Dendritic cell treated with granulocyte-macrophage colony-stimulating factor and Interleukin-4, amounts not matched to agents 40 ng/mL and 50 ng/mL, for 4 days (primary cell): ENCODE data around the gene LRRTM1.

ENCODE experiments used
- H3K27ac Mint-ChIP-seq: one replicate; pipeline ENCODE4 v1.8.0; 2022; ENCODE audit warnings: mild to moderate bottlenecking, mixed read lengths
- H3K27me3 Mint-ChIP-seq: one replicate; pipeline ENCODE4 v1.8.0; 2022; ENCODE audit warnings: mild to moderate bottlenecking, mixed read lengths
- H3K36me3 Mint-ChIP-seq: one replicate; pipeline ENCODE4 v1.8.0; 2022; ENCODE audit warnings: low read depth, mixed read lengths
- H3K4me1 Mint-ChIP-seq: one replicate; pipeline ENCODE4 v1.8.0; 2022; ENCODE audit warnings: low read depth, mixed read lengths
- H3K4me3 Mint-ChIP-seq: one replicate; pipeline ENCODE4 v1.8.0; 2022; ENCODE audit warnings: mild to moderate bottlenecking, moderate library complexity, mixed read lengths
- H3K9me3 Mint-ChIP-seq: one replicate; pipeline ENCODE4 v1.8.0; 2022; ENCODE audit warnings: mixed read lengths
- intact Hi-C: fragments of 100-400 bp; cut with micrococcal nuclease; formaldehyde crosslinking; loops from one replicate; pipeline ENCODE4 v1.15.0; 2022

Gene LRRTM1

DNA sequence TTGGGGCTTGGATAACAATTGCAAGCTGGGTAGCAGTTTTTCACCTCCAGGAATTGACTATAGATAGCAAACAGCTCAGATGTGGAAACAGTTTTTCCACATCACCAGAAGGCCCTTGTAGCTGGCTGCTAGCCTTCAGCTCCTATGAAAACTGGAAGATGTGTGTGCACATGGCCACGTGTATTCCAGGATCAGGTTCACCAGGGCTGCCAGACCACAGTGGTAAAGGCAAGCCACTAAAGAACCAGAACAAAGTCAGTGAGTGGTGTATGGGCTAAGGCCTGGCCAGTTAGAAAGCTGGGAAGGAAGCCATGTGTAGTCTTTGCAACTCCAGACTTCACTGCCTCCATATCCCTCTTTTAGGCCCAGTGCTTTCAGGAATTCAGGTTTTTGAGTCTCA lies 12.9 kb downstream of the LRRTM1 start:
- Mint-ChIP-seq H3K4me1 (no peaks in the 10 kb centered on the region), H3K4me3 (no peak overlapping the region), H3K36me3 (no peaks in the 10 kb centered on the region), H3K9me3 (no peaks in the 10 kb centered on the region), H3K27me3 (peaks cover 1% of the 10 kb centered on the region), H3K27ac (no peak overlapping the region)
- intact Hi-C loops: no loop called here

DNA sequence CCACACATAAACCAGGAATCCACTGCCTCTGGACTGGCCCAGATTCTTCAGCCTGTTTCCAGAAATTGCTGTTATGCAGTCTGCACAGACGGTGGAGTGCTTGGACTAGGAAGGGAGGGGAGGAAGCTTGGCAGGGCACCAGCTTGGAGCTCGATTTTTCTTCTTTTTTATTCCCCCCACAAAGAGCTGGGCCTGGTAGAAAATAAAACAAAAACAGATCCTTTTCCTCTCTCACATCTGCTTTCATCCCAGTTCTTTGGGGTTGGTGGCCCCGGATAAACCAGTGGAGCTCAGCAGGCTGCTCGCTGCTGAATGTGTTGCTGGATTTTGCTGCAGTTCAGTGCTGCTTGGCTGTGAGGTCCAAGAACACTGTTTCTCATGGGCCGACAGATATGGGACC lies 16.0 kb downstream of the LRRTM1 start:
- intact Hi-C loops: no loop called here
- no peaks in the 10 kb centered on the region for H3K4me1 Mint-ChIP-seq
- peaks cover 1% of the 10 kb centered on the region for H3K27me3 Mint-ChIP-seq
- no peaks in the 10 kb centered on the region for H3K36me3 Mint-ChIP-seq
- H3K27ac Mint-ChIP-seq: no peak overlapping the region
- H3K4me3 Mint-ChIP-seq: no peak overlapping the region
- no peaks in the 10 kb centered on the region for H3K9me3 Mint-ChIP-seq

DNA sequence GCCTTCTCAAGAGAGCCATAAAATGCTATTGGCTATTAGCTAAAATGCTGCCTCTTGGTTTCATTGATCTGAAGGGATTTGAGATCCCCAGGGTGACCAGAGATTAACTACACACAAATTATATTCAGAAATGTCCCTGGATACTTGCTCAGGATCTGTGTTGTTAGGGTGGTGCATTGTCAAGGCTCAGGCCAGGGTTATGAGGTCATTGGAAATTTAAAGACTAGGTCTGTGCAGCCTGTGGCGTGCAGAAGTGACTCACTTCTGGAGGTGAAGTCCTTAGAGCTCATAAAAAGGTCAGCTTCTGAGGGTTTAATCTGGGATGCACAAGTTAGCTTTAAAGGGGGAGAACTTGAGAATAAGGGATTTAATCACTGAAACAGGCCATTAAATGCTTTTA lies 23.5 kb downstream of the LRRTM1 start:
- Mint-ChIP-seq H3K9me3 (peaks cover 10% of the 10 kb centered on the region), H3K36me3 (no peaks in the 10 kb centered on the region), H3K4me1 (no peaks in the 10 kb centered on the region), H3K27ac (no peak overlapping the region), H3K4me3 (no peak overlapping the region), H3K27me3 (no peaks in the 10 kb centered on the region)
- intact Hi-C loops: no loop called here

DNA sequence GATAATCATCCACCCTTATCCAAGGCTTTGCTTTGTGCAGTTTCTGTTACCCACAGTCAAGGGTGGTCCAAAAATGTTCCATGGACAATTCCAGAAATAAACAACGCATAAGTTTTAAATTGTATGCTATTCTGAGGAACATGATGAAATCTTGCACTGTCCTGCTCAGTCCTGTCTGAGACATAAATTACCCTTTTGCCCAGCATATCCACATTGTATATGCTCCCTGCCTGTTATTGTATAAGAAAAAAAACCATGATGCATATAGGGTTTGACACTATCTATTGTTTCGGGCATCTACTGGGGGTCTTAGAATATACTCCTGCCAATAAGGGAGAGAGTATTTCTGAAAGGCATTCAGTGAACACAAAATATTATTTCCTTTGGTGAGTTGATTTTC lies 24.0 kb downstream of the LRRTM1 start:
- no peak overlapping the region for H3K27ac Mint-ChIP-seq
- no peaks in the 10 kb centered on the region for H3K4me1 Mint-ChIP-seq
- no peaks in the 10 kb centered on the region for H3K36me3 Mint-ChIP-seq
- intact Hi-C loops: no loop called here
- H3K4me3 Mint-ChIP-seq: no peak overlapping the region
- no peaks in the 10 kb centered on the region for H3K27me3 Mint-ChIP-seq
- peaks cover 10% of the 10 kb centered on the region for H3K9me3 Mint-ChIP-seq

DNA sequence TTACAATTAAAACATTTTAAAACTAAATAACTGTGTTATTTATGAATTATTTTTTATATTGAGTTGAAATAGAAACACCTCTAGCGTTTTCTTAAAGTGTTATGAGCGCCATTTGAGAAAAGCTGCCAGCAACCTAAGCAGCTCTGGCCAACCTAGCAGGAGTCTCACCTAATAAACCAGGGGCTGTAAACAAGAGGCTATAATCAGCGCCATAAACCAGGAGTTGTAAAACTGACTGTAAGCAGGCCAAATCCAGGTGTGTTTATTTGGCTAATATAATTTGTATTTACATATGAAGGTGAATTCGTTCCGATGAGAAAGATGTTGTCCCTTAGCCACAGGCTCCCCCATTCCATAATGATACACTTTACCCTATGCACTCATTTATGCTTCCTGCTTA lies 34.7 kb downstream of the LRRTM1 start:
- Mint-ChIP-seq H3K27me3 (no peaks in the 10 kb centered on the region), H3K4me1 (no peaks in the 10 kb centered on the region), H3K27ac (no peak overlapping the region), H3K9me3 (peaks cover 6% of the 10 kb centered on the region), H3K4me3 (no peak overlapping the region), H3K36me3 (no peaks in the 10 kb centered on the region)
- intact Hi-C loops: no loop called here

DNA sequence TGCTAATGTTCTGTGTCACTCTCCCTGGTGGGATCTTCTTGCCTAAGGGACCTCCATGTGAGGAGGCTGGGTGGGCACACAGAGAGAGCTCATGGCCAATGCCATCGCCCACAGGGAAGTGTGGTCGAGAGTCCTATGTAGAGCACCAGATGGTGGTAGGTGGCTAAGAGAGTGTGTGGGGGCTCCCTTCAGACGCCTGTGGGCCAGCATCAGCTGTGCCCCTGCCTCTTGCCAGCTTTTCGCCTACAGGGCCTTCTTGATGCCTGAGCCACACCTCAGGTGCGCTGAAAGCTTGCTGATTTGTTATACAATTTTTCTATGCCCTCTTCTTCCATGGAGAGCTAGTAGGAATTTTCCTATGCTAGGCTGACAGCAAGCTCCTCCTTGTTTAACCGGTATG lies 38.3 kb downstream of the LRRTM1 start:
- Mint-ChIP-seq H3K36me3 (no peaks in the 10 kb centered on the region), H3K4me1 (no peaks in the 10 kb centered on the region), H3K9me3 (peaks cover 12% of the 10 kb centered on the region), H3K4me3 (no peak overlapping the region), H3K27ac (no peak overlapping the region), H3K27me3 (no peaks in the 10 kb centered on the region)
- intact Hi-C loops: no loop called here

DNA sequence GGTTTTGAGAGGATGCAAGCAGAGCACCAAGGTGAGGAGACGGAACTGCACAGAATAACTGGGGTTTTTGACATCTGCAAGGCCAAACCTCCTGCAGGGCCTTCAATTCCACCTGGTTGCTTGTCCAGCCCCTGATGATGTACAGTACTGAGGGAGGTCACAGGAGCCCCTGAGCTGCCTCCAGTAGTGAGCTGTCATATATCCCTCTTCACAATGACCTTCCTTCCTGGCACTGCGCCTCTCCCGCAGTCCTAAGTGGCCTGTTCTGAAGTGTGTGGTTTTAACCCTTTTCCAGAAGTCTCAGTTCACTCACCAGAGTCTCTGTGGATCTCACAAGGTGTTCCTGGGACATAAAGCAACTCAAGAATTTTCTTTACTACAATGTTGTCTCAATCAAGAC lies 45.3 kb downstream of the LRRTM1 start:
- intact Hi-C loops: no loop called here
- Mint-ChIP-seq H3K27me3 (no peaks in the 10 kb centered on the region), H3K4me3 (no peak overlapping the region), H3K36me3 (no peaks in the 10 kb centered on the region), H3K4me1 (no peaks in the 10 kb centered on the region), H3K27ac (no peak overlapping the region), H3K9me3 (peaks cover 14% of the 10 kb centered on the region)

DNA sequence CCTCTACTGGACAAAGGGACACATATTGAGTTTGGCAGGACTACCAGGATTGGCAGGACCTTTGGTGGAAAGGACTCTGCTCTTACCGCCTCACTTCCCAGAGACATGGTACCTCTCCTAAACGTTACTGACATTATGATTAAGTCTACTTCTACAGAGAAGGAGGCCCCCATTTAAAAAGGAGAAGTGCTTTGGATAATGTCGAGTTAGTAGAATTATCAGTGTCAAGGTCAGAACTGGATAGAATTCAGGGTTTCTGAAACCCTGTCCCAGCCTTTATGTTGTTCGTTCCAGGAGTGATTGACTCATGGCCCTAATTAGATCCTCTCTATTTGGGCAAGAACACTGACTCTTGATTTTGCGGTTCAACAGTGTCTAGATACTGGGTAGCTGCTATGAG lies 45.8 kb downstream of the LRRTM1 start:
- Mint-ChIP-seq H3K4me1 (no peaks in the 10 kb centered on the region), H3K27ac (no peak overlapping the region), H3K36me3 (no peaks in the 10 kb centered on the region), H3K4me3 (no peak overlapping the region), H3K27me3 (no peaks in the 10 kb centered on the region), H3K9me3 (peaks cover 13% of the 10 kb centered on the region)
- intact Hi-C loops: no loop called here

DNA sequence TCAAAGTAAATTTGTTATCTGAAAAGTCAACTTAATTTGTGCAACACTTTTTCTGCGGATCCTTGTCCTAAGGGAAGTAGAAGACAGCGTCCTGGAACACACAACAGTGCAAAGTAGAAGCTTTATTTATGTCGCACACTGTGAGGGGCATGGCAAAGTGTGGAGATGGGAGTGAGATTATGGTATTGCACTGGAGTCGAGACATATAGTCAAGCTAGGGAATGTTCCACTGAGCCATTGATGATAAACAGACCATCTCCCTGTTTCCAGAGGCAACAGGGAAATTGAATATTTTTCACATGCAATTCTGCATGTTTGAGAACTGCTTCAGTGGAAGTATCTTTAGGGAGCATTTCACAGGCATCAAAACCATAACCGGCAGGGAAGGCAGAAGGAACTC lies 46.2 kb downstream of the LRRTM1 start:
- H3K4me1 Mint-ChIP-seq: no peaks in the 10 kb centered on the region
- no peaks in the 10 kb centered on the region for H3K27me3 Mint-ChIP-seq

DNA sequence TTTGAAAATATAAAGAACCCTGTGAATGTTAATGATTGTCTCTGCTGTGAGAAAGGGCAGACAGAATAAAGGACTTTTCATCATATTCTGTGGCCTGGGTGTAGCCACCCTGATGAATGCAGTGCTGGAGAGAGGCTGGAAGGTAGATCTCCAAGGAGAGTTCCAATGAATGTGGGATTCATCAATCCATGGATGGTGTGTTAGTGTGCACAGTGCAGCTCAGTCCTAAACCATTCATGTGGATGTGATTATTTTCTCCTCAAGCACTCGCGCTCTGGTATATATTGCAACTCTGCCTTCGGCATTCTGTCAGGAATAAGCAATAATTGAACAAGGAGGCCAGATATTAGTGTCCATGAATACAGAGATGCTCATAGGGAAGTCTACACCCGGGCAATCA lies 47.1 kb downstream of the LRRTM1 start:
- no peaks in the 10 kb centered on the region for H3K4me1 Mint-ChIP-seq
- intact Hi-C loops: no loop called here
- H3K27me3 Mint-ChIP-seq: no peaks in the 10 kb centered on the region
- no peak overlapping the region for H3K27ac Mint-ChIP-seq
- no peaks in the 10 kb centered on the region for H3K36me3 Mint-ChIP-seq
- no peak overlapping the region for H3K4me3 Mint-ChIP-seq
- peaks cover 13% of the 10 kb centered on the region for H3K9me3 Mint-ChIP-seq

More for the DNA sequence above, 46.2 kb downstream of the LRRTM1 start:
- no peaks in the 10 kb centered on the region for H3K36me3 Mint-ChIP-seq
- H3K4me3 Mint-ChIP-seq: no peak overlapping the region
- H3K27ac Mint-ChIP-seq: no peak overlapping the region
- intact Hi-C loops: no loop called here
- peaks cover 13% of the 10 kb centered on the region for H3K9me3 Mint-ChIP-seq

DNA sequence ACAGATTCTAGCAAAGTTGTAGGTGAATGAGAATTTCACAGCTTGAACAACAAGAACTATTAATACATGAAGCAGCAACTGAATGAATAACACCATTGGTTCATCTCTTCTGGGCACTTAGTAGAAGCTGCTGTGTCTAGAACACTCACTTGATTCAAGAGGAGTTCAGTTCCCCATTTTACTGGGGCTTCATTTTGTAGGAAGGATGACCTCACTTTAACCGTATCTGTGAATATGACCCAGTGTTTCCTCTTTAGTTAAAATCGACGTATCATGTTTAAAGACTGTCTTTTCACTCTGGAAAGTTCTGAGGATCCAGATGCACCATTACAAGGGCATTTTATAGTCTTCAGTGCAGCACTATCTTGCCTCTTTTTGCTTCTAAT lies 47.8 kb downstream of the LRRTM1 start:
- intact Hi-C loops: no loop called here
- H3K4me1 Mint-ChIP-seq: no peaks in the 10 kb centered on the region
- no peaks in the 10 kb centered on the region for H3K27me3 Mint-ChIP-seq
- no peak overlapping the region for H3K27ac Mint-ChIP-seq
- H3K9me3 Mint-ChIP-seq: peaks cover 13% of the 10 kb centered on the region
- H3K4me3 Mint-ChIP-seq: no peak overlapping the region
- H3K36me3 Mint-ChIP-seq: no peaks in the 10 kb centered on the region

DNA sequence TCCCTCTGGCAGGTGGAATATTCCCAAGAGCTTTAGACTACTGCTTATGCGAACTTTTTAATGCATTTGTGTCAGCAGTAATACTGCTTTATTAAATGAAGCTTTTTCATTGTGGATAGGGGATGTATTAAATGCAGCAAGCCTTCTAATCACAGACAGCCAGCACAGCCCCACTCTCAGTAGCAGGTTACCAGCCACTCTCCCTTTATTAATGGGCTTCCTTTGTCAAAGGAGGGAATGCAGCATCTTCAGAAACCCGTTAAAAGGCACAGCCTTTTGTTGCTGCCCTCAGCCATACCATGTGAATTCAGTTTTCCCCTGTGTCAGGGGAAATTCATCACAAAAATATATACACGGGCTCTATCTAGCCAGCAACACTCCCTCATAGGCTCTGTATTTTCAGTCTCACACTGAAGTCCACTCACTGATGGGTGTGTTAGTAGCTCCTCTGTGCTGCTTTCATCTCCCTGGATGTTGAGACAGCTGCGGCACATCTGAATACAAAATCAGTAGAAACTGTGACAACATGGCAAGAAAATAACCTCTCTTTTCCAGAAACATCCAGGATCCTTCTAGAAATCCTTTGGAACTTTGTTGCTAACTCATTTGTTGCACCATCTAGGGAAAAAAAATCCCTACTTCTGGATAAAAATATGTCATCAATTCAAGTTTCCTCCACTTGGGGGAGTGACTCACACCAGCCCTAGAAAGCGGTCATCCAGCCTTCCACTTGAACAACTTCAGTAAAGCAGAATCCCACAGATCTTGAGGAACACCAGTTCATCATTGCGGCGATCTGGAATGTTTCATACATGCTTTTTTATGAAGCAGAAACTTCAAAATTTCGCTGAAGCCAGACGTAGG lies 48.4 kb downstream of the LRRTM1 start:
- Mint-ChIP-seq H3K27me3 (no peaks in the 10 kb centered on the region), H3K9me3 (peaks cover 13% of the 10 kb centered on the region), H3K36me3 (no peaks in the 10 kb centered on the region), H3K4me1 (no peaks in the 10 kb centered on the region), H3K27ac (no peak overlapping the region), H3K4me3 (no peak overlapping the region)
- intact Hi-C loops: no loop called here

DNA sequence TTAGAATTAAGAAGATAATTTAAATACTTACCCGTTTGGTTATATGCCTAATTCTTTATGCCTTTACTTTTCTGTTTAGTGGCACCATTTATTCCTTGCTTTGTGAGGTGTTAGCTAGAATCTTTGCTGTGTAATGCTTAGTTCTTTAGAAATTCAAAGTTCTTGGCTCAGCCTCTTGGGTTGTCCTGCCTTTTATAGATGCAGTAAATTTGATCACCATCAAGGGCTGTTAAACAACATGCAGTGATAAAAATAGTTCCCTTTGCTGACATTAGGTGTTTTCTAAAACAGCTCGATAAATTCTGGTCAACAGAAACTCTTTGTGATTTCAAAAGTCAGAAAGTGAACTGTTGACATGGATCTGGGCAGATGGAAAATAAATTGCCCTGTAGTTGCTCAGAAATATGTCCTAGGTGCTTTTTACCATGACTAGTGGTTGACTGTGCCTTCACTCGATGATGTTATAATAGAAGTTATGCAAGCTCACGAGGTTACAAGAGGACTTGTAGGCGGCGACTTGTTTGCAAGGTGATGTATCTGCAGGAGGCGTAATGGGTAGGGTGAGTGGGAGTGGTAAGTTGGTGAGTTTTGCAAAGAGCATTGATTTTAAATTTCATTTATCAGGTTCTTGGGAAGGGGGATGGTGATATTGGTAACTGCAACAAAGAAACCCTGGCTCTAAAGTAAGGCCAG lies 52.1 kb downstream of the LRRTM1 start:
- H3K27me3 Mint-ChIP-seq: no peaks in the 10 kb centered on the region
- no peaks in the 10 kb centered on the region for H3K36me3 Mint-ChIP-seq
- intact Hi-C loops: no loop called here
- no peak overlapping the region for H3K4me3 Mint-ChIP-seq
- peaks cover 6% of the 10 kb centered on the region for H3K9me3 Mint-ChIP-seq
- no peaks in the 10 kb centered on the region for H3K4me1 Mint-ChIP-seq
- H3K27ac Mint-ChIP-seq: no peak overlapping the region
